ENCODE results near the gene SLC66A3.

DNA sequence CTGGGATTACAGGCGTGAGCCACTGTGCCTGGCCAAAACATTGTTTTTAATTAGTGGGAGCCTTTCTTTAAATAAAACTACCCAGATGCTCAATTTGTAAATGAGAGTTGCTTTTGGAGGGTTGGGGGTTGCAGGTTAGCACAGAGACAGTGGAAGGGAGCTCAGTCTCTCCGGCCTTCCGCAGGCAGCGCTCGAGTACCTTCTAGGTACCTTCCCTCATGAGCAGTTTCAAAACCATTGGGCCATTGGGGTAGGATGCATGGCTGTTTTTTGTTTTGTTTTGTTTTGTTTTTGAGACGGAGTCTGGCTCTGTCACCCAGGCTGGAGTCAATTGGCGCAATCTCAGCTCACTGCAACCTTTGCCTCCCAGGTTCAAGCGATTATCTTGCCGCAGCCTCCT, 19.0 kb downstream of the SLC66A3 start:
- no peak for TF ChIP-seq EP300 (IDR thresholded peaks at IDR 0.05)
- TF ChIP-seq, protein P1, sequence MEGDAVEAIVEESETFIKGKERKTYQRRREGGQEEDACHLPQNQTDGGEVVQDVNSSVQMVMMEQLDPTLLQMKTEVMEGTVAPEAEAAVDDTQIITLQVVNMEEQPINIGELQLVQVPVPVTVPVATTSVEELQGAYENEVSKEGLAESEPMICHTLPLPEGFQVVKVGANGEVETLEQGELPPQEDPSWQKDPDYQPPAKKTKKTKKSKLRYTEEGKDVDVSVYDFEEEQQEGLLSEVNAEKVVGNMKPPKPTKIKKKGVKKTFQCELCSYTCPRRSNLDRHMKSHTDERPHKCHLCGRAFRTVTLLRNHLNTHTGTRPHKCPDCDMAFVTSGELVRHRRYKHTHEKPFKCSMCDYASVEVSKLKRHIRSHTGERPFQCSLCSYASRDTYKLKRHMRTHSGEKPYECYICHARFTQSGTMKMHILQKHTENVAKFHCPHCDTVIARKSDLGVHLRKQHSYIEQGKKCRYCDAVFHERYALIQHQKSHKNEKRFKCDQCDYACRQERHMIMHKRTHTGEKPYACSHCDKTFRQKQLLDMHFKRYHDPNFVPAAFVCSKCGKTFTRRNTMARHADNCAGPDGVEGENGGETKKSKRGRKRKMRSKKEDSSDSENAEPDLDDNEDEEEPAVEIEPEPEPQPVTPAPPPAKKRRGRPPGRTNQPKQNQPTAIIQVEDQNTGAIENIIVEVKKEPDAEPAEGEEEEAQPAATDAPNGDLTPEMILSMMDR (IDR thresholded peaks at IDR 0.05) = no peak
- TF ChIP-seq POLR2AphosphoS5 (IDR thresholded peaks at IDR 0.05) = no peak

All from esophagus muscularis mucosa (tissue), 4 donors.